Prostate gland (tissue), 2 donors: ENCODE measurements around the gene ZBTB8B.

Experiments
- POLR2A ChIP-seq: fragments of 450-650 bp; IDR thresholded peaks from one replicate; pipeline ENCODE4 v1.6.1; 2016; ENCODE audit warnings: antibody characterized with exemption, mild to moderate bottlenecking
- TF ChIP-seq, protein P1 (sequence below), 4 experiments: fragments of 200-600 bp in 2 of 4; fragments of 450-650 bp in 2 of 4; sonication (generic) in 2 of 4; IDR thresholded peaks; 1 replicate in 3 of 4; 2 replicates in 1 of 4; pipeline ENCODE4 v1.5.1; 2016 to 2019; ENCODE audit warnings: antibody characterized with exemption in 4 of 4, mild to moderate bottlenecking in 2 of 4, moderate library complexity in 2 of 4

DNA sequence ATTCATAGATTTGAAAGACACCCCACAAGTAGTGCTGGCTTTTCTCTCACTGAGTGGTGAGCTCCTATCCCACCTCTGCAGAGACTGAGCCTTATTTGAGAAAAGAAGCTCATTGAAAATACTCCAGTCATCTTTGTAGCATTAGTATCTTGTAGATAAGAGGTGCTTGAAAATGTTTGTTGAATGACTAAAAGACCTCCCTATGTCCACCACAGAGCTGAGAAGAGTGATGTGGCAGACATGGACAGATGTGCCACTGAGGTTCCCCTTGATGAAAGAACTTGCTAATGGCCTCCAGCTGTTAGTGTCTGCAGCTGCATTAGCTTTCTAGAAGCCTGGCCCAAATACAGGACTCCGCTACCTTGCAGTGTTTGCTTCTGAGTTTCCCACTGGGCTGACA lies 45.1 kb downstream of the ZBTB8B start:
- no peak for TF ChIP-seq POLR2A
- TF ChIP-seq, protein P1, sequence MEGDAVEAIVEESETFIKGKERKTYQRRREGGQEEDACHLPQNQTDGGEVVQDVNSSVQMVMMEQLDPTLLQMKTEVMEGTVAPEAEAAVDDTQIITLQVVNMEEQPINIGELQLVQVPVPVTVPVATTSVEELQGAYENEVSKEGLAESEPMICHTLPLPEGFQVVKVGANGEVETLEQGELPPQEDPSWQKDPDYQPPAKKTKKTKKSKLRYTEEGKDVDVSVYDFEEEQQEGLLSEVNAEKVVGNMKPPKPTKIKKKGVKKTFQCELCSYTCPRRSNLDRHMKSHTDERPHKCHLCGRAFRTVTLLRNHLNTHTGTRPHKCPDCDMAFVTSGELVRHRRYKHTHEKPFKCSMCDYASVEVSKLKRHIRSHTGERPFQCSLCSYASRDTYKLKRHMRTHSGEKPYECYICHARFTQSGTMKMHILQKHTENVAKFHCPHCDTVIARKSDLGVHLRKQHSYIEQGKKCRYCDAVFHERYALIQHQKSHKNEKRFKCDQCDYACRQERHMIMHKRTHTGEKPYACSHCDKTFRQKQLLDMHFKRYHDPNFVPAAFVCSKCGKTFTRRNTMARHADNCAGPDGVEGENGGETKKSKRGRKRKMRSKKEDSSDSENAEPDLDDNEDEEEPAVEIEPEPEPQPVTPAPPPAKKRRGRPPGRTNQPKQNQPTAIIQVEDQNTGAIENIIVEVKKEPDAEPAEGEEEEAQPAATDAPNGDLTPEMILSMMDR (IDR thresholded peaks at IDR 0.05), result no peak
